ENCODE measurements around the gene CAP1.
A peak's percentile ranks its signal among the peaks of the same experiment; 100 is the strongest.
"Not testable (repeated sequence)": the region's sequence is repeated elsewhere in the genome, so short reads cannot be mapped to it uniquely, and the experiment has no call there.

Gene CAP1

DNA sequence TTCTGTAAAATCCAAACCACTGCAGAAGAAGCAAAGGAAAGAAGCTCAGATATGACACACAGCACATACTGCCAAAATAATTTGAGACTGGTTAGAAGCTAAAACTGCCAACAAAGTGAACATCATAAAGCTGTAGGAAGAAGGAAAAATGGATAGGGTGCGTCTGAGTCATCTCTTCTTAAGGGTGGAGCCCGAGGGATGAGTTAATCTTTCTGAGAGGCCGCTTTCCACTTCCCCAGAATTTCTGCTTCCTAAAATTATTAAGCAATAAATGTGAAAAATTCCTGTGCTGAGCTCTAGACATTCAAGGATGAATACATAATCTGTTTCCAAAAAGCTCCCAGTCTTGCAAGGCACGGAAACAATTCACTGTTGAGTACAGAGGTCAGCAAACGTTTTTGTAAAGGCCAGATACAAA lies 36.4 kb downstream of the CAP1 start:
- TF ChIP-seq, protein P1, sequence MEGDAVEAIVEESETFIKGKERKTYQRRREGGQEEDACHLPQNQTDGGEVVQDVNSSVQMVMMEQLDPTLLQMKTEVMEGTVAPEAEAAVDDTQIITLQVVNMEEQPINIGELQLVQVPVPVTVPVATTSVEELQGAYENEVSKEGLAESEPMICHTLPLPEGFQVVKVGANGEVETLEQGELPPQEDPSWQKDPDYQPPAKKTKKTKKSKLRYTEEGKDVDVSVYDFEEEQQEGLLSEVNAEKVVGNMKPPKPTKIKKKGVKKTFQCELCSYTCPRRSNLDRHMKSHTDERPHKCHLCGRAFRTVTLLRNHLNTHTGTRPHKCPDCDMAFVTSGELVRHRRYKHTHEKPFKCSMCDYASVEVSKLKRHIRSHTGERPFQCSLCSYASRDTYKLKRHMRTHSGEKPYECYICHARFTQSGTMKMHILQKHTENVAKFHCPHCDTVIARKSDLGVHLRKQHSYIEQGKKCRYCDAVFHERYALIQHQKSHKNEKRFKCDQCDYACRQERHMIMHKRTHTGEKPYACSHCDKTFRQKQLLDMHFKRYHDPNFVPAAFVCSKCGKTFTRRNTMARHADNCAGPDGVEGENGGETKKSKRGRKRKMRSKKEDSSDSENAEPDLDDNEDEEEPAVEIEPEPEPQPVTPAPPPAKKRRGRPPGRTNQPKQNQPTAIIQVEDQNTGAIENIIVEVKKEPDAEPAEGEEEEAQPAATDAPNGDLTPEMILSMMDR (IDR thresholded peaks at IDR 0.05; ENCODE audit: extremely low read depth, missing control alignments), result no peak
- DNase-seq (ENCODE audit: low spot score), result no peak

DNA sequence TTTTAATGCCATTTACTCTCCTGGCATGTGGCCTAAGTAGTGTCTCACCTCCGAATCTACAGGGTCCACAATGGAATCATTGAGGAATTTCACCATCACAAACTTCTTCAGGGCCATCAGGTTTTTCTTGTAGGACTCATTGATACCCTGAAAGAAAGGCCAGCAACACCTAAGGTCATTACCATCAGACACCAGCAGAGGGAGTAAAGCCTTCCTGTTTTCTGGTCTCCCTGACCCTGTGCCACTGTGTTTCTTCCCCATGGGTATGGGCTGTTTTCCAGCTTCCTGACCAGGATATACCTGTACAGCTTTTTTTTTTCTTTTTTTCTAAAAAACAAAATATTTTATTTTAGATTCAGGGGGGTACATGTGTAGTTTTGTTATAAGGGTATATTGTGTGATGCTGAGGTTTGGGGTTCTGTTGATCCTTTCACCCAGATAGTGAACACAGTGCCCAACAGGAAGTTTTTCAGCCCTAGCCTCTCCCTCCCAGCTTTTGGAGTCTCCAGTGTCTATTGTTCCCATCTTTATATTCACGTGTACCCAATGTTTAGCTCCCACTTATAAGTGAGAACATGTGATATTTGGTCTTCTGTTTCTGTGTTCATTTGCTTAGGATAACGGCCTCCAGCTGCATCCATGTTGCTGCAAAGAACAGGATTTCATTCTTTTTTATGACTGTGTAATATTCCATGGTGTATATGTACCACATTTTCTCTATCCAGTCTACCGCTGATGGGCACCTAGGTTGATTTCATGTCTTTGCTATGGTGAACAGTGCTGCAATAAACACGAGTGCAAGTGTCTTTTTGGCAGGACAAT lies 38.2 kb downstream of the CAP1 start:
- DNase-seq (ENCODE audit: low spot score), result peak; percentile 63
- TF ChIP-seq, protein P1 (IDR thresholded peaks at IDR 0.05; ENCODE audit: extremely low read depth, missing control alignments), result peak; percentile 48

DNA sequence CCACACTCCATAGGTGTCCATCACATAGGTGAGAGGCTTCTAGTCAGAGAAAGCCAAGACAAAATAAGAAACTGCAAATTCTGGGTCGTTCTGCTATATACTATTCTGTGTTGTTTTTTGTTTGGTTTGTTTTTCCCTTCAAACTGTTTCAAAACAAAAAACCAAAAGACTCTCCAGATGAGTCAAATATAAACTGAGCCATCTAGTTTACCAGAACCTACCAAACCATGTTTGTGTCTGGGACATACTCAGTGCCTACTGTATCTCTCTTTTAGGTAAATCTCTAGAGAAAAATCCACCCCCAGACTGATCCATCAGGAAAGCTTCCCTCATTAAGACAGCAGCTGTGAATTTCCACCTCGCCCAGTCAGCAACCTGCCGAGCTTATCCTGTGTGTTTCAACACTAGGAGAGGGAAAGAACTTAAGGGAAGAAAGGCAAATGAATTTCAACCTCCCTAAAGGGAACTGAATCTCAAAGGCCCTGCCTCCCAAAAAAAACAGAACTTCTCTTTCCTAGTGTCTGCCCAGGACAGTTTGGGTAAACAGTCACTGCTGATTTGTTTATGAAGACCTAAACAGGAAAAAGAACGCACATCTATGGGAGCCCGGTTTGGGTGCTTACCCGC lies 39.4 kb downstream of the CAP1 start:
- TF ChIP-seq, protein P1 (IDR thresholded peaks at IDR 0.05; ENCODE audit: extremely low read depth, missing control alignments), result no peak
- DNase-seq (ENCODE audit: low spot score), result no peak

DNA sequence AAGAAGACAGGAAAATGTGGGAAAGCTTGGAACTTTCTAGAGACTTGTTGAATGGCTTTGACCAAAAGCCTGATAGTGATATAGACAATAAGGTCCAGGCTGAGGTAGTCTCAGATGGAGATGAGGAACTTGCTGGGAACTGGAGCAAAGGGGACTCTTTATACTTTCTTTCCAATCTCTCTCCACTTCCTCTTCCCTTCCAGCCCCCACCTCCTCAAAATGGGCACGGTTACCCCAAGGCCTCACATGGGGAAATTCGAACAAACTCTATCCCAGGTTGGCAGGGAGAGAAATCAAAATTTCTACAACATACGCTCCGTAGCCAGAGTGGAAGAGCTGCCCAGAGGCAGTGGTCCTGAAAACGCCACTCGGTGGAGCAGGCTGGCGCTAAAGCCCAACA lies 41.3 kb downstream of the CAP1 start:
- TF ChIP-seq, protein P1 (IDR thresholded peaks at IDR 0.05; ENCODE audit: extremely low read depth, missing control alignments), result no peak
- DNase-seq (ENCODE audit: low spot score), result no peak

DNA sequence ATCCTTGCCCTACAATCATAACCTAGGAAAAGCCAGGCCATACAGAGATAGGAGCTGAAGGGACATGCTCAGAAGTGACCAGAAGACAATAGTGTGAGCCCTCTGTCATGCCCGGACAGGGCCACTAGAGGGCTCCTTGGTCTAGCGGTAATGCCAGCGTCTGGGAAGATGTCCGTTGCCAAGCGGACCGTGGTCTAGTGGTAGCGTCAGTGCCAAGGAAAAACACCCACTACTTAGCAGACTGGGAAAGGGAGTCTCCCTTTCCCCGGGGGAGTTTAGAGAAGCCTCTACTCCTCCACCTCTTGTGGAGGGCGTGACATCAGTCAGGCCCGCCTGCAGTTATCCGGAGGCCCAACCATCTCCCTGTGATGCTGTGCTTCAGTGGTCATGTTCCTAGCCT lies 44.2 kb downstream of the CAP1 start:
- not testable (repeated sequence) for DNase-seq (ENCODE audit: low spot score)
- TF ChIP-seq, protein P1 (IDR thresholded peaks at IDR 0.05; ENCODE audit: extremely low read depth, missing control alignments), result peak; percentile 85

DNA sequence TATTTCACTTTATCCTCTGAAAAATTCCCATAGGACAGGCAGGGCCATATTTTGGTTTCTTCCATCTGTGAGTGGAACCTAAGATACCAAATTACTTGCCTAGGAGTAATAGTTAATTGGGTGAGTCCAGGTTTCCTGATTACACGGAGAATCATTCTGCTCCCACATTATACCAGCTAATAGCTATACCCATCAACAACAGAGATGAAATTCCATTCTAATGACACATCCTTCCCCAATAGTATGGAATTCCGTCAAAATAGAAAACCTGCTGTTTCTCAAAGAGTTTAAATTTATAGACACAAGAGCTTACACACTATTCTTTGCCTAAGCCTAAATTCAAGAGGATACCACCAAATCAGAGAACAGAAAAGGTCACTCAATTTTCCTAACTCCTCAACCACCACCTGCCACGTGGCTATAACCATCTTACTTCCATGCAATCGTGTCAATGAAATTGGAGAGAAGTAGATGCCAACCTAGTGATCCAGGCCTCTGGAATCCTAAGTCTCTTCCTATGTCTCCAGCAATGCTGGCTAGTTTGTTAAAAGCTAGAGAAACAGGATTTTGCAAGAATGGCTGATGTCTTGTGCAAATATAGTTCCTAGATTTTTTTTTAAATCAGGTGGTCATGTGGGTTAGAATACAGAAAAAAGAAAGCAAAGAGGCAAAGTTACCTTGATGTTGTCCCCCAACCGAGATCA lies 50.3 kb downstream of the CAP1 start:
- DNase-seq (ENCODE audit: low spot score), result no peak
- TF ChIP-seq, protein P1 (IDR thresholded peaks at IDR 0.05; ENCODE audit: extremely low read depth, missing control alignments), result no peak

DNA sequence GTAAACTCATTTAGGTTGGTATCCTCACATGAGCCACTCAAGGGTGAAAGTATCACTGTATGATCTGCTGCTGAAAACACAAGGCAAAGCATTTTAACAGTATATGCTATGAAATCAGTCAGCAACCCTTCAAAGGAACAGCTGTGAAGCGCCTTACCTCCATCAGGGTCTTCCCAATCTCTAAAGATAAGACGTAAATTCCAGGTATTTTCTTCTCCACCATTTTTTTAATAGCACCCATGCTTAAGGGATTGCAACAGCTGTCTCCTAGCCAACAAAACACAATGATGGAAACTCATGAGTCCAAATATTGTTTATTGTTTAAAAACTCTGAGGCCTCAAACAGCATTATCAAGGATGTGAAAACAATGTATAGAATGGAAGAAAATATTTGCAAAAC lies 51.7 kb downstream of the CAP1 start:
- no peak for DNase-seq (ENCODE audit: low spot score)
- TF ChIP-seq, protein P1 (IDR thresholded peaks at IDR 0.05; ENCODE audit: extremely low read depth, missing control alignments), result no peak

Measured in GM20000 (cell line).